Measurements from ENCODE around the gene ZCWPW2. TPM values are rescaled to one million over a fixed set of nuclear protein-coding genes. Genes with fewer than 3 reads are reported as not detected.

ZCWPW2 gene
- total and polyA plus RNA-seq, 9 of the 15 experiments (the other 6 are each of a cell fraction or from before 2014, with no cell fraction given), result 0.10 to 0.77 (median 0.44) TPM

GRCh38 chr3:28502397-28502937, 153.9 kb downstream of the ZCWPW2 start:
- no peaks in the 10 kb centered on the region for H3K27me3 ChIP-seq (ENCODE audit: control insufficient read depth in 2 of 2, insufficient read depth in 2 of 2, low read length in 2 of 2)
- H3K9me1 ChIP-seq (ENCODE audit: control insufficient read depth, insufficient read depth, low read length), result no peaks in the 10 kb centered on the region
- POLR2A ChIA-PET, result no interaction called here
- no peaks in the 10 kb centered on the region for H3K9me3 ChIP-seq (replicated peaks; ENCODE audit: control insufficient read depth, insufficient read depth, low read depth, low read length)
- H3K4me3 ChIP-seq, result no peak overlapping the region
- no peak overlapping the region for H3K9ac ChIP-seq (ENCODE audit: insufficient read depth in 1 of 2, low read depth in 2 of 2, low read length in 2 of 2)
- H3K79me2 ChIP-seq (ENCODE audit: control insufficient read depth, insufficient read depth, low read length), result no peaks in the 10 kb centered on the region
- H3K4me2 ChIP-seq (ENCODE audit: insufficient read depth, low read length), result no peak overlapping the region
- in situ Hi-C loops (cut with MboI), result no loop called here
- intact Hi-C loops (cut with micrococcal nuclease), result no loop called here
- no peaks in the 10 kb centered on the region for H3K36me3 ChIP-seq (ENCODE audit: control insufficient read depth, insufficient read depth, low read length)
- H4K20me1 ChIP-seq (replicated peaks; ENCODE audit: control insufficient read depth, insufficient read depth, low read length), result no peaks in the 10 kb centered on the region
- no TSS peak for BruUV-seq (replicated peaks)
- FAIRE-seq, result no peak
- no peak overlapping the region for H3K27ac ChIP-seq (ENCODE audit: extremely low read depth, low read depth, low read length)
- ATAC-seq, result no peak
- H2AFZ ChIP-seq (ENCODE audit: low read depth, low read length), result no peak overlapping the region
- WGBS (ENCODE audit: insufficient coverage, low coverage, missing lambda C conversion rate), result 2% methylated on average over 6 of the region's 6 CpGs
- no peak for DNase-seq (ENCODE audit: extremely low read depth in 1 of 4, low spot score in 3 of 4)
- H3K4me1 ChIP-seq (replicated peaks in 1 of 2; ENCODE audit: control insufficient read depth in 2 of 2, insufficient read depth in 2 of 2, low read length in 2 of 2), result no peaks in the 10 kb centered on the region
- CTCF ChIA-PET (ENCODE audit: low intra/inter-chr PET ratio), result no interaction called here
- no peak for TF ChIP-seq HINFP (tag; conservative IDR thresholded peaks at IDR 0.05; ENCODE audit: low read depth)
- TF ChIP-seq SIN3B (IDR thresholded peaks at IDR 0.05; ENCODE audit: low read depth), result no peak
- no peak for TF ChIP-seq RBM14 (IDR thresholded peaks at IDR 0.05; ENCODE audit: borderline replicate concordance, insufficient read depth, low read depth, low read length)
- no peak for TF ChIP-seq CREB5 (CRISPR knock-in tag; IDR thresholded peaks at IDR 0.05)
- TF ChIP-seq DEAF1 (CRISPR knock-in tag; IDR thresholded peaks at IDR 0.05), result no peak
- TF ChIP-seq ZNF395 (CRISPR knock-in tag; IDR thresholded peaks at IDR 0.05), result no peak
- TF ChIP-seq ZNF449 (CRISPR knock-in tag; IDR thresholded peaks at IDR 0.05), result no peak
- TF ChIP-seq RBM17 (IDR thresholded peaks at IDR 0.05; ENCODE audit: borderline replicate concordance, low read depth, low read length), result no peak
- no peak for TF ChIP-seq ELK3 (CRISPR knock-in tag; IDR thresholded peaks at IDR 0.05)
- TF ChIP-seq CBFB (CRISPR knock-in tag; IDR thresholded peaks at IDR 0.05), result no peak
- TF ChIP-seq TCF7L2 (IDR thresholded peaks at IDR 0.05; ENCODE audit: low read depth, low read length), result no peak
- no peak for TF ChIP-seq SAP30 (IDR thresholded peaks at IDR 0.05; ENCODE audit: borderline replicate concordance, insufficient read depth, low read depth, low read length, poor library complexity, severe bottlenecking)
